WTC11 (cell line): ENCODE measurements around the gene NDUFAF8. TPM values are rescaled to one million over a fixed set of nuclear protein-coding genes. Genes with fewer than 3 reads are reported as not detected.

Experiments used
- ATAC-seq: fragments of 200-7000 bp; cut with Tn5 transposase; 2 replicates; pipeline ENCODE4 v1.10.0; 2021; ENCODE audit warnings: mild to moderate bottlenecking, moderate library complexity
- CTCF ChIA-PET: fragments of 300-600 bp; sonication (Branson Sonifier 250); formaldehyde crosslinking; loops from one replicate; lab custom pipeline; 2021; ENCODE audit warnings: antibody characterized with exemption; lab: Charles Lee
- POLR2A ChIA-PET: fragments of 350-600 bp; sonication (Branson Sonifier 250); formaldehyde crosslinking; loops from one replicate; lab custom pipeline; 2021; ENCODE audit warnings: antibody characterized with exemption; lab: Charles Lee
- DNase-seq: peaks from one replicate; pipeline ENCODE4 v3.0.0; 2021; ENCODE audit warnings: low spot score
- H3K27ac Mint-ChIP-seq: 2 replicates; pipeline ENCODE4 v1.8.0; 2021; ENCODE audit warnings: mixed read lengths
- H3K27me3 Mint-ChIP-seq: 2 replicates; pipeline ENCODE4 v1.8.0; 2021; ENCODE audit warnings: low read depth, mild to moderate bottlenecking, moderate library complexity, mixed read lengths
- H3K36me3 Mint-ChIP-seq: 2 replicates; pipeline ENCODE4 v1.8.0; 2021; ENCODE audit warnings: mixed read lengths
- H3K4me1 Mint-ChIP-seq: 2 replicates; pipeline ENCODE4 v1.8.0; 2022; ENCODE audit warnings: mixed read lengths
- H3K4me3 Mint-ChIP-seq: 2 replicates; pipeline ENCODE4 v1.8.0; 2021; ENCODE audit warnings: mild to moderate bottlenecking, moderate library complexity, mixed read lengths
- H3K9me3 Mint-ChIP-seq: 2 replicates; pipeline ENCODE4 v1.8.0; 2021; ENCODE audit warnings: mixed read lengths
- ESRRA ChIP-seq: sonication (generic); formaldehyde crosslinking; IDR thresholded peaks from 2 replicates; pipeline ENCODE4 v1.8.1; 2022; ENCODE audit warnings: mild to moderate bottlenecking, missing genetic modification reagents, borderline replicate concordance
- JAZF1 ChIP-seq: fragments of 250-450 bp; sonication (Bioruptor Pico); IDR thresholded peaks from 2 replicates; pipeline ENCODE4 v1.9.0; 2021; ENCODE audit warnings: moderate library complexity, mild to moderate bottlenecking, inconsistent platforms
- NR2C2 ChIP-seq: sonication (generic); formaldehyde crosslinking; IDR thresholded peaks from 2 replicates; pipeline ENCODE4 v1.8.0; 2022; ENCODE audit warnings: mild to moderate bottlenecking, missing genetic modification reagents
- RELA ChIP-seq: sonication (generic); formaldehyde crosslinking; IDR thresholded peaks from 2 replicates; pipeline ENCODE4 v1.8.1; 2022; ENCODE audit warnings: missing genetic modification reagents, mild to moderate bottlenecking, borderline replicate concordance
- RORB ChIP-seq: fragments of 250-450 bp; sonication (Bioruptor Pico); IDR thresholded peaks from 2 replicates; pipeline ENCODE4 v1.9.0; 2021; ENCODE audit warnings: mild to moderate bottlenecking
- SMAD3 ChIP-seq: sonication (generic); formaldehyde crosslinking; IDR thresholded peaks from 2 replicates; pipeline ENCODE4 v1.8.0; 2022; ENCODE audit warnings: missing genetic modification reagents, mild to moderate bottlenecking, borderline replicate concordance
- SMAD4 ChIP-seq: sonication (generic); formaldehyde crosslinking; IDR thresholded peaks from 2 replicates; pipeline ENCODE4 v1.8.0; 2022; ENCODE audit warnings: mild to moderate bottlenecking, missing genetic modification reagents
- TP53 ChIP-seq: sonication (generic); formaldehyde crosslinking; IDR thresholded peaks from 2 replicates; pipeline ENCODE4 v1.8.1; 2023; ENCODE audit warnings: mild to moderate bottlenecking, missing genetic modification reagents
- ZNF423 ChIP-seq: fragments of 250-450 bp; sonication (Bioruptor Pico); IDR thresholded peaks from 2 replicates; pipeline ENCODE4 v2.1.2; 2022; ENCODE audit warnings: mild to moderate bottlenecking, moderate library complexity
- ZNF512 ChIP-seq: sonication (generic); formaldehyde crosslinking; IDR thresholded peaks from 2 replicates; pipeline ENCODE4 v1.8.1; 2022; ENCODE audit warnings: missing genetic modification reagents, borderline replicate concordance
- total RNA-seq: library from RNA; stranded (reverse); gene quantifications from 3 replicates; pipeline ENCODE4 v1.2.3, GENCODE V29; 2021
- TF ChIP-seq, protein P1 (sequence below): sonication (generic); formaldehyde crosslinking; IDR thresholded peaks from 2 replicates; pipeline ENCODE4 v1.8.0; 2023; ENCODE audit warnings: missing genetic modification reagents, mild to moderate bottlenecking, borderline replicate concordance
- TF ChIP-seq, protein P2 (sequence below): sonication (generic); formaldehyde crosslinking; IDR thresholded peaks from 2 replicates; pipeline ENCODE4 v1.8.0; 2023; ENCODE audit warnings: missing genetic modification reagents
- TF ChIP-seq, protein P3 (sequence below): sonication (generic); formaldehyde crosslinking; IDR thresholded peaks from 2 replicates; pipeline ENCODE4 v1.8.1; 2023; ENCODE audit warnings: mild to moderate bottlenecking, missing genetic modification reagents
- TF ChIP-seq, protein P4 (sequence below): sonication (generic); formaldehyde crosslinking; IDR thresholded peaks from 2 replicates; pipeline ENCODE4 v1.8.0; 2023; ENCODE audit warnings: mild to moderate bottlenecking, missing genetic modification reagents
- TF ChIP-seq, protein P5 (sequence below): sonication (generic); formaldehyde crosslinking; IDR thresholded peaks from 2 replicates; pipeline ENCODE4 v1.8.1; 2022; ENCODE audit warnings: low read depth, missing genetic modification reagents, borderline replicate concordance

Gene NDUFAF8
- total RNA-seq, 1 experiment from 2014 or later: 73.0 TPM

GRCh38 chr17:81217491-81217890 lies 21.6 kb upstream of the NDUFAF8 start:
- CTCF ChIA-PET: interaction anchor here (0.5 to 1.0 kb wide), 2 partner anchors 12 to 88 kb away, joined by 3 to 5 read pairs; no protein-coding TSS in a partner anchor
- no peak for ATAC-seq
- Mint-ChIP-seq H3K4me1 (peaks cover 10% of the 10 kb centered on the region), H3K9me3 (no peaks in the 10 kb centered on the region), H3K27me3 (no peaks in the 10 kb centered on the region), H3K36me3 (0 out of 2 replicates have a peak, but pooled peaks cover 3% of the 10 kb centered on the region), H3K27ac (no peak overlapping the region), H3K4me3 (no peak overlapping the region)
- DNase-seq: no peak
- POLR2A ChIA-PET: no interaction called here
- TF ChIP-seq JAZF1 (no peak), SMAD3 (CRISPR knock-in tag) (no peak), ZNF512 (no peak), ESRRA (CRISPR knock-in tag) (no peak), RORB (CRISPR knock-in tag) (no peak), TP53 (CRISPR knock-in tag) (no peak), SMAD4 (CRISPR knock-in tag) (no peak), RELA (CRISPR knock-in tag) (no peak), NR2C2 (CRISPR knock-in tag) (no peak), ZNF423 (no peak)
- TF ChIP-seq, protein P1, sequence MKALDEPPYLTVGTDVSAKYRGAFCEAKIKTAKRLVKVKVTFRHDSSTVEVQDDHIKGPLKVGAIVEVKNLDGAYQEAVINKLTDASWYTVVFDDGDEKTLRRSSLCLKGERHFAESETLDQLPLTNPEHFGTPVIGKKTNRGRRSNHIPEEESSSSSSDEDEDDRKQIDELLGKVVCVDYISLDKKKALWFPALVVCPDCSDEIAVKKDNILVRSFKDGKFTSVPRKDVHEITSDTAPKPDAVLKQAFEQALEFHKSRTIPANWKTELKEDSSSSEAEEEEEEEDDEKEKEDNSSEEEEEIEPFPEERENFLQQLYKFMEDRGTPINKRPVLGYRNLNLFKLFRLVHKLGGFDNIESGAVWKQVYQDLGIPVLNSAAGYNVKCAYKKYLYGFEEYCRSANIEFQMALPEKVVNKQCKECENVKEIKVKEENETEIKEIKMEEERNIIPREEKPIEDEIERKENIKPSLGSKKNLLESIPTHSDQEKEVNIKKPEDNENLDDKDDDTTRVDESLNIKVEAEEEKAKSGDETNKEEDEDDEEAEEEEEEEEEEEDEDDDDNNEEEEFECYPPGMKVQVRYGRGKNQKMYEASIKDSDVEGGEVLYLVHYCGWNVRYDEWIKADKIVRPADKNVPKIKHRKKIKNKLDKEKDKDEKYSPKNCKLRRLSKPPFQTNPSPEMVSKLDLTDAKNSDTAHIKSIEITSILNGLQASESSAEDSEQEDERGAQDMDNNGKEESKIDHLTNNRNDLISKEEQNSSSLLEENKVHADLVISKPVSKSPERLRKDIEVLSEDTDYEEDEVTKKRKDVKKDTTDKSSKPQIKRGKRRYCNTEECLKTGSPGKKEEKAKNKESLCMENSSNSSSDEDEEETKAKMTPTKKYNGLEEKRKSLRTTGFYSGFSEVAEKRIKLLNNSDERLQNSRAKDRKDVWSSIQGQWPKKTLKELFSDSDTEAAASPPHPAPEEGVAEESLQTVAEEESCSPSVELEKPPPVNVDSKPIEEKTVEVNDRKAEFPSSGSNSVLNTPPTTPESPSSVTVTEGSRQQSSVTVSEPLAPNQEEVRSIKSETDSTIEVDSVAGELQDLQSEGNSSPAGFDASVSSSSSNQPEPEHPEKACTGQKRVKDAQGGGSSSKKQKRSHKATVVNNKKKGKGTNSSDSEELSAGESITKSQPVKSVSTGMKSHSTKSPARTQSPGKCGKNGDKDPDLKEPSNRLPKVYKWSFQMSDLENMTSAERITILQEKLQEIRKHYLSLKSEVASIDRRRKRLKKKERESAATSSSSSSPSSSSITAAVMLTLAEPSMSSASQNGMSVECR (CRISPR knock-in tag): no peak
- TF ChIP-seq, protein P2, sequence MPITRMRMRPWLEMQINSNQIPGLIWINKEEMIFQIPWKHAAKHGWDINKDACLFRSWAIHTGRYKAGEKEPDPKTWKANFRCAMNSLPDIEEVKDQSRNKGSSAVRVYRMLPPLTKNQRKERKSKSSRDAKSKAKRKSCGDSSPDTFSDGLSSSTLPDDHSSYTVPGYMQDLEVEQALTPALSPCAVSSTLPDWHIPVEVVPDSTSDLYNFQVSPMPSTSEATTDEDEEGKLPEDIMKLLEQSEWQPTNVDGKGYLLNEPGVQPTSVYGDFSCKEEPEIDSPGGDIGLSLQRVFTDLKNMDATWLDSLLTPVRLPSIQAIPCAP (CRISPR knock-in tag): no peak
- TF ChIP-seq, protein P3, sequence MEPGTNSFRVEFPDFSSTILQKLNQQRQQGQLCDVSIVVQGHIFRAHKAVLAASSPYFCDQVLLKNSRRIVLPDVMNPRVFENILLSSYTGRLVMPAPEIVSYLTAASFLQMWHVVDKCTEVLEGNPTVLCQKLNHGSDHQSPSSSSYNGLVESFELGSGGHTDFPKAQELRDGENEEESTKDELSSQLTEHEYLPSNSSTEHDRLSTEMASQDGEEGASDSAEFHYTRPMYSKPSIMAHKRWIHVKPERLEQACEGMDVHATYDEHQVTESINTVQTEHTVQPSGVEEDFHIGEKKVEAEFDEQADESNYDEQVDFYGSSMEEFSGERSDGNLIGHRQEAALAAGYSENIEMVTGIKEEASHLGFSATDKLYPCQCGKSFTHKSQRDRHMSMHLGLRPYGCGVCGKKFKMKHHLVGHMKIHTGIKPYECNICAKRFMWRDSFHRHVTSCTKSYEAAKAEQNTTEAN: no peak
- TF ChIP-seq, protein P4, sequence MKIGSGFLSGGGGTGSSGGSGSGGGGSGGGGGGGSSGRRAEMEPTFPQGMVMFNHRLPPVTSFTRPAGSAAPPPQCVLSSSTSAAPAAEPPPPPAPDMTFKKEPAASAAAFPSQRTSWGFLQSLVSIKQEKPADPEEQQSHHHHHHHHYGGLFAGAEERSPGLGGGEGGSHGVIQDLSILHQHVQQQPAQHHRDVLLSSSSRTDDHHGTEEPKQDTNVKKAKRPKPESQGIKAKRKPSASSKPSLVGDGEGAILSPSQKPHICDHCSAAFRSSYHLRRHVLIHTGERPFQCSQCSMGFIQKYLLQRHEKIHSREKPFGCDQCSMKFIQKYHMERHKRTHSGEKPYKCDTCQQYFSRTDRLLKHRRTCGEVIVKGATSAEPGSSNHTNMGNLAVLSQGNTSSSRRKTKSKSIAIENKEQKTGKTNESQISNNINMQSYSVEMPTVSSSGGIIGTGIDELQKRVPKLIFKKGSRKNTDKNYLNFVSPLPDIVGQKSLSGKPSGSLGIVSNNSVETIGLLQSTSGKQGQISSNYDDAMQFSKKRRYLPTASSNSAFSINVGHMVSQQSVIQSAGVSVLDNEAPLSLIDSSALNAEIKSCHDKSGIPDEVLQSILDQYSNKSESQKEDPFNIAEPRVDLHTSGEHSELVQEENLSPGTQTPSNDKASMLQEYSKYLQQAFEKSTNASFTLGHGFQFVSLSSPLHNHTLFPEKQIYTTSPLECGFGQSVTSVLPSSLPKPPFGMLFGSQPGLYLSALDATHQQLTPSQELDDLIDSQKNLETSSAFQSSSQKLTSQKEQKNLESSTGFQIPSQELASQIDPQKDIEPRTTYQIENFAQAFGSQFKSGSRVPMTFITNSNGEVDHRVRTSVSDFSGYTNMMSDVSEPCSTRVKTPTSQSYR (CRISPR knock-in tag): no peak

DNA sequence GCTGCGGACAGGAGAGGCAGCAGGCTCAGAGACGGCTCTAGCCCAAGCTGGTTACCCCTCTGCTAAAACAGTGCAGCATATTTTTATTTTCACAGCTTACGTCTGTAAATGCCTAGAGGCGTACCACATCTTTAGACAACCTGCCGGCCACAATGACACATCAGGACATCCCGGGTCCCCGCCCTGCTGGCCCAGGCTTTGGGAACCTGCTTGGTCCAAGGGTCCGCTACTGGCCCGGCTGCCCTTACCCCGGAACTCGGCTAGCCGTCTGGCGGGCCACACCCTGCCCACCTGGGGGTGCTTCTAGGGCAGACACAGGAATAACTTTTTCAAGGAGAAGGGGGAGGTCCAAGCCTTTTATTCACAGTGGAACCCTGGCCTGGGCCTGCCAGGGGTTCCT lies 20.7 kb upstream of the NDUFAF8 start:
- no peak for ATAC-seq
- ChIA-PET POLR2A (no interaction called here), CTCF (interaction anchor here (0.6 to 1.0 kb wide), 2 partner anchors 11 to 74 kb away, joined by 3 to 5 read pairs; no protein-coding TSS in a partner anchor)
- Mint-ChIP-seq H3K4me1 (peaks cover 10% of the 10 kb centered on the region), H3K27me3 (no peaks in the 10 kb centered on the region), H3K9me3 (no peaks in the 10 kb centered on the region), H3K36me3 (0 out of 2 replicates have a peak, but pooled peaks cover 3% of the 10 kb centered on the region), H3K27ac (no peak overlapping the region), H3K4me3 (no peak overlapping the region)
- DNase-seq: no peak
- TF ChIP-seq, protein P5, sequence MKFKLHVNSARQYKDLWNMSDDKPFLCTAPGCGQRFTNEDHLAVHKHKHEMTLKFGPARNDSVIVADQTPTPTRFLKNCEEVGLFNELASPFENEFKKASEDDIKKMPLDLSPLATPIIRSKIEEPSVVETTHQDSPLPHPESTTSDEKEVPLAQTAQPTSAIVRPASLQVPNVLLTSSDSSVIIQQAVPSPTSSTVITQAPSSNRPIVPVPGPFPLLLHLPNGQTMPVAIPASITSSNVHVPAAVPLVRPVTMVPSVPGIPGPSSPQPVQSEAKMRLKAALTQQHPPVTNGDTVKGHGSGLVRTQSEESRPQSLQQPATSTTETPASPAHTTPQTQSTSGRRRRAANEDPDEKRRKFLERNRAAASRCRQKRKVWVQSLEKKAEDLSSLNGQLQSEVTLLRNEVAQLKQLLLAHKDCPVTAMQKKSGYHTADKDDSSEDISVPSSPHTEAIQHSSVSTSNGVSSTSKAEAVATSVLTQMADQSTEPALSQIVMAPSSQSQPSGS (CRISPR knock-in tag): no peak
- no peak for TF ChIP-seq ZNF423
